KMS-11 (cell line): ENCODE results near the gene ASB10.

Experiments used
- H2AFZ ChIP-seq: fragments of 200-600 bp; sonication (generic); 2 replicates; pipeline ENCODE4 v1.6.1; 2016; ENCODE audit warnings: antibody characterized with exemption, mixed run types, low read depth
- H3K27ac ChIP-seq: fragments of 200-600 bp; sonication (generic); 2 replicates; pipeline ENCODE4 v1.6.1; 2016; ENCODE audit warnings: mild to moderate bottlenecking, mixed run types
- H3K27me3 ChIP-seq: fragments of 200-600 bp; sonication (generic); 2 replicates; pipeline ENCODE4 v1.6.1; 2017; ENCODE audit warnings: mild to moderate bottlenecking, low read depth, mixed run types, moderate library complexity; ENCODE audit not compliant: insufficient read depth
- H3K36me3 ChIP-seq: fragments of 200-600 bp; sonication (generic); 2 replicates; pipeline ENCODE4 v1.6.1; 2017; ENCODE audit warnings: mild to moderate bottlenecking, mixed run types; ENCODE audit not compliant: insufficient read depth
- H3K4me1 ChIP-seq: fragments of 200-600 bp; sonication (generic); 2 replicates; pipeline ENCODE4 v1.6.1; 2016; ENCODE audit warnings: mild to moderate bottlenecking, low read depth, mixed run types; ENCODE audit not compliant: poor library complexity, severe bottlenecking
- H3K4me2 ChIP-seq: fragments of 200-600 bp; sonication (generic); 2 replicates; pipeline ENCODE4 v1.7.0; 2016; ENCODE audit warnings: mild to moderate bottlenecking, mixed run types
- H3K4me3 ChIP-seq: fragments of 200-600 bp; sonication (generic); IDR thresholded peaks from 2 replicates; pipeline ENCODE4 v1.6.1; 2017; ENCODE audit warnings: low read depth, low read length, mixed read lengths; ENCODE audit not compliant: insufficient read depth
- H3K79me2 ChIP-seq: fragments of 200-600 bp; sonication (generic); 2 replicates; pipeline ENCODE4 v1.6.1; 2016; ENCODE audit warnings: low read depth, mixed run types; ENCODE audit not compliant: insufficient read depth
- H3K9ac ChIP-seq: fragments of 200-600 bp; sonication (generic); 2 replicates; pipeline ENCODE4 v1.6.1; 2016; ENCODE audit warnings: mild to moderate bottlenecking, mixed run types
- H4K20me1 ChIP-seq: fragments of 200-600 bp; sonication (generic); 2 replicates; pipeline ENCODE4 v1.6.1; 2016; ENCODE audit warnings: mild to moderate bottlenecking, mixed run types; ENCODE audit not compliant: insufficient read depth
- CTCF ChIP-seq: fragments of 200-600 bp; sonication (generic); conservative IDR thresholded peaks from 2 replicates; pipeline ENCODE4 v1.6.1; 2017; ENCODE audit warnings: low read depth, mild to moderate bottlenecking, antibody characterized with exemption, low read length, moderate library complexity, mixed read lengths

Gene ASB10

GRCh38 chr7:151175047-151175792 is 11.8 kb downstream of the ASB10 start:
- Histone ChIP-seq H3K79me2 (no peaks in the 10 kb centered on the region), H2AFZ (no peak overlapping the region), H3K4me3 (no peak overlapping the region), H3K36me3 (no peaks in the 10 kb centered on the region), H4K20me1 (no peaks in the 10 kb centered on the region), H3K27ac (no peak overlapping the region), H3K27me3 (peaks cover 68% of the 10 kb centered on the region), H3K9ac (no peak overlapping the region), H3K4me2 (no peak overlapping the region), H3K4me1 (peaks cover 3% of the 10 kb centered on the region)
- no peak for TF ChIP-seq CTCF

- H3K4me2 ChIP-seq = no peak overlapping the region
- H3K4me1 ChIP-seq = peaks cover 3% of the 10 kb centered on the region
- H2AFZ ChIP-seq = no peak overlapping the region
- H3K36me3 ChIP-seq = no peaks in the 10 kb centered on the region
- H3K27me3 ChIP-seq = peaks cover 67% of the 10 kb centered on the region
- no peaks in the 10 kb centered on the region for H4K20me1 ChIP-seq
- no peak overlapping the region for H3K4me3 ChIP-seq
- no peaks in the 10 kb centered on the region for H3K79me2 ChIP-seq
- no peak overlapping the region for H3K27ac ChIP-seq
- H3K9ac ChIP-seq = no peak overlapping the region
- TF ChIP-seq CTCF = no peak
Observed at GRCh38 chr7:151174246-151175046, 12.6 kb downstream of the ASB10 start.

GRCh38 chr7:151173386-151174245 is 13.4 kb downstream of the ASB10 start:
- Histone ChIP-seq H3K36me3 (no peaks in the 10 kb centered on the region), H2AFZ (no peak overlapping the region), H3K4me3 (no peak overlapping the region), H3K79me2 (no peaks in the 10 kb centered on the region), H3K4me2 (no peak overlapping the region), H3K9ac (no peak overlapping the region), H3K27ac (no peak overlapping the region), H4K20me1 (no peaks in the 10 kb centered on the region), H3K27me3 (peaks cover 67% of the 10 kb centered on the region), H3K4me1 (peaks cover 3% of the 10 kb centered on the region)
- no peak for TF ChIP-seq CTCF

- no peak overlapping the region for H3K4me2 ChIP-seq
- H3K27me3 ChIP-seq = peaks cover 67% of the 10 kb centered on the region
- H3K27ac ChIP-seq = no peak overlapping the region
- no peak overlapping the region for H2AFZ ChIP-seq
- peaks cover 3% of the 10 kb centered on the region for H3K4me1 ChIP-seq
- H4K20me1 ChIP-seq = no peaks in the 10 kb centered on the region
- no peak overlapping the region for H3K9ac ChIP-seq
- H3K36me3 ChIP-seq = no peaks in the 10 kb centered on the region
- no peak overlapping the region for H3K4me3 ChIP-seq
- peak; percentile 100 for TF ChIP-seq CTCF
- no peaks in the 10 kb centered on the region for H3K79me2 ChIP-seq
Observed at GRCh38 chr7:151172273-151173141, 14.5 kb downstream of the ASB10 start.
